A549 (cell line): Measurements from ENCODE around the gene ITM2C.

ENCODE experiments used
- BHLHE40 ChIP-seq: IDR thresholded peaks from 2 replicates; pipeline ENCODE4 v1.6.1; 2012; ENCODE audit warnings: low read depth, low read length, inconsistent platforms
- CEBPB ChIP-seq, 2 experiments: fragments of >200 bp in 1 of 2; sonication (Bioruptor Twin) in 1 of 2; formaldehyde crosslinking in 1 of 2; IDR thresholded peaks; 2 replicates each; pipeline ENCODE4 v1.6.1; 2012 to 2016
- EP300 ChIP-seq, 2 experiments: fragments of >200 bp; sonication (Bioruptor Twin); formaldehyde crosslinking; IDR thresholded peaks; 2 replicates in 1 of 2; 3 replicates in 1 of 2; pipeline ENCODE4 v1.6.1; 2016 to 2017
- HMGXB4 ChIP-seq: fragments of 250-450 bp; sonication (Bioruptor Pico); IDR thresholded peaks from 2 replicates; pipeline ENCODE4 v1.5.0; 2021; ENCODE audit warnings: mild to moderate bottlenecking, moderate library complexity, borderline replicate concordance
- POLR2A ChIP-seq: IDR thresholded peaks from 2 replicates; pipeline ENCODE4 v1.6.1; 2012; ENCODE audit warnings: mild to moderate bottlenecking, low read length
- REST ChIP-seq: fragments of 200-600 bp; sonication (generic); IDR thresholded peaks from 2 replicates; pipeline ENCODE4 v1.6.1; 2016; ENCODE audit warnings: antibody characterized with exemption, mild to moderate bottlenecking, moderate library complexity

- TF ChIP-seq HMGXB4 (CRISPR knock-in tag) (no peak), REST (no peak), BHLHE40 (no peak), POLR2A (no peak), EP300 (IDR thresholded peaks at IDR 0.05) (no peak), CEBPB (IDR thresholded peaks at IDR 0.05) (no peak)
Measured at GRCh38 chr2:230922951-230923717, 58.4 kb downstream of the ITM2C start.
